ENCODE measurements around the gene ZNFX1. TPM values are rescaled to one million over a fixed set of nuclear protein-coding genes. Genes with fewer than 3 reads are reported as not detected.

ZNFX1 gene
- total and polyA plus RNA-seq, 12 donors, result 10.7 to 39.6 (median 27.0) TPM

DNA sequence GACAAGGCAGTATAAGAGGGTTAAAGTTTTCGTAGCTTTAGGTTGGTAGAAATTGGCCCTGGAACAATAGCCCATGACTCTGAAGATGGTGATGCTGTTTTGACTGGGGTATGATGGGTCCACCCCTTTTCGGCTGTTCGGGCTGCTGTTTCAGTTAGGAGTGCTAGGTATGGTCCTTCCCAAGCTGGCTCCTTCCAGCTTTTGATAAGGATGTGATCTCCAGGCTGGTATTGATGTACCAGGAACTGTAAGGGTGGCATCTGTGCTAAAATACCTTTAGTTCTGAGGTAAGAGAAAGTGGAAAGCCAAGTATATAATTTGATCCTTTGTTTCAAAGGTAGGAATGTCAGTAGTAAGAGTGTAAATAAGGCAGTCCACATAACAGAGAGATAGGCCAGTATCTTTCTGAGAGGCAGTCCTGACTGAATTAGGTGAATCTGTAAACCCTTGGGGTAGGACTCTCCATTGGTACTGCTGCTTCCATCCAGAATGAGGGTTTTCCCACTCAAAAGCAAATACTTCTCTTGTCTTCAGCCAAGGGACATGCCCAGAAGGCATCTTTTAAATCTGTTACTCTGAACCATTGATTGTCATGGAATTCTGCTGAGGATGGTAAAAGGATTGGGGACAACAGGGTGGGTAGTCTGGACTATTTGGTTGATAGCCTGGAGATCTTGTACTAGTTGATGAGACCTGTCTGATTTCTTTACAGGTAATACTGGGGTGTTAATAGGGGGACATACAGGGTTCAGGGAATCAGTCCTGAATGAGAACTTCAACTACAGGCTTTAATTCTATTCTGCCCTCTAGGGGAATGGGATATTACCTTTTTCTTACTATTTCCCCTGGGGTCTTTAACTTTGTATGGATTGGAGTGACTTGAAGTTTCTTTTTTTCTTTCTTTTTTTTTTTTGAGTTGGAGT is 6.1 kb upstream of the ZNFX1 start:
- peaks cover 0 to 36% (median 0%) of the 10 kb centered on the region in 3 donors for H3K9me3 ChIP-seq (replicated peaks in 1 of 3)
- no peak overlapping the region for H3K27ac ChIP-seq
- H3K4me3 ChIP-seq, result no peak overlapping the region
- H3K27me3 ChIP-seq, result no peaks in the 10 kb centered on the region
- peak in 1 of 7 donors; percentile 39 for DNase-seq
- intact Hi-C loops (cut with DNase I), result no loop called here
- peaks cover 0 to 88% of the 10 kb centered on the region in 2 donors for H3K36me3 ChIP-seq (replicated peaks in 1 of 2)
- WGBS, 4 donors, result 83 to 97% (median 91%) methylated on average over 3 of the region's 3 CpGs
- no peak for TF ChIP-seq POLR2A (IDR thresholded peaks at IDR 0.05)
- TF ChIP-seq, protein P1, sequence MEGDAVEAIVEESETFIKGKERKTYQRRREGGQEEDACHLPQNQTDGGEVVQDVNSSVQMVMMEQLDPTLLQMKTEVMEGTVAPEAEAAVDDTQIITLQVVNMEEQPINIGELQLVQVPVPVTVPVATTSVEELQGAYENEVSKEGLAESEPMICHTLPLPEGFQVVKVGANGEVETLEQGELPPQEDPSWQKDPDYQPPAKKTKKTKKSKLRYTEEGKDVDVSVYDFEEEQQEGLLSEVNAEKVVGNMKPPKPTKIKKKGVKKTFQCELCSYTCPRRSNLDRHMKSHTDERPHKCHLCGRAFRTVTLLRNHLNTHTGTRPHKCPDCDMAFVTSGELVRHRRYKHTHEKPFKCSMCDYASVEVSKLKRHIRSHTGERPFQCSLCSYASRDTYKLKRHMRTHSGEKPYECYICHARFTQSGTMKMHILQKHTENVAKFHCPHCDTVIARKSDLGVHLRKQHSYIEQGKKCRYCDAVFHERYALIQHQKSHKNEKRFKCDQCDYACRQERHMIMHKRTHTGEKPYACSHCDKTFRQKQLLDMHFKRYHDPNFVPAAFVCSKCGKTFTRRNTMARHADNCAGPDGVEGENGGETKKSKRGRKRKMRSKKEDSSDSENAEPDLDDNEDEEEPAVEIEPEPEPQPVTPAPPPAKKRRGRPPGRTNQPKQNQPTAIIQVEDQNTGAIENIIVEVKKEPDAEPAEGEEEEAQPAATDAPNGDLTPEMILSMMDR (IDR thresholded peaks at IDR 0.05), result no peak
- peaks cover 19 to 44% of the 10 kb centered on the region in 2 donors for H3K4me1 ChIP-seq (replicated peaks in 1 of 2)

DNA sequence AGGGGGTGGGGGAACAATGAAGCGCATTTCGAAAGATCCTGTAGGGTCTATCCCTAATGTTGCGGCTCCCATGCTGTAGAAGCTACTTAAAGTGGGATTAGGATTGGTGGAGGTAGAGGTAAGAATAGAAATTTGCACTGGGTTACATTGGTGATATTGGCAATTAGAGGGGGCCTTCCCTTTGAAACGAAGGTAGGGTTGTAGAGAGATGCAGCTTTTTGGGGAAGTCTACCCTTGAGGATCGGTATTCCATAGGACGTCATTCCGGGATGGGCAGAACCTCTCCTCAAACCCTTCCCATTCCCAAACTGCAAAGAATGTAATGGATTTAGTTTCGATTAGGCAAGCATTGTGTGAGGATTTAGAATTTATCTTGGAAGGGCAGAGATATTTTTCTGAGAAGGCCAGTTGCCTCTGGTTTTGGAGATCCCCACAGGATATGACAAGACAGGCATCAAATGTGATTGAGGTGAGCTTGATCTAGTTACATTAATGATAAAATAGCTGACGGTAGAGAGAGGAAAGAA is 5.4 kb upstream of the ZNFX1 start:
- no peak for DNase-seq
- Histone ChIP-seq H3K27ac (no peak overlapping the region), H3K36me3 (replicated peaks in 1 of 2) (peaks cover 0 to 81% of the 10 kb centered on the region in 2 donors), H3K4me3 (no peak overlapping the region), H3K27me3 (no peaks in the 10 kb centered on the region), H3K4me1 (replicated peaks in 1 of 2) (peaks cover 20 to 44% of the 10 kb centered on the region in 2 donors), H3K9me3 (replicated peaks in 1 of 3) (peaks cover 0 to 36% (median 0%) of the 10 kb centered on the region in 3 donors)
- WGBS, 4 donors, result 91 to 94% (median 93%) methylated on average over 9 of the region's 9 CpGs
- TF ChIP-seq, protein P1 (IDR thresholded peaks at IDR 0.05), result no peak
- TF ChIP-seq POLR2A (IDR thresholded peaks at IDR 0.05), result no peak
- intact Hi-C loops (cut with DNase I), result no loop called here

DNA sequence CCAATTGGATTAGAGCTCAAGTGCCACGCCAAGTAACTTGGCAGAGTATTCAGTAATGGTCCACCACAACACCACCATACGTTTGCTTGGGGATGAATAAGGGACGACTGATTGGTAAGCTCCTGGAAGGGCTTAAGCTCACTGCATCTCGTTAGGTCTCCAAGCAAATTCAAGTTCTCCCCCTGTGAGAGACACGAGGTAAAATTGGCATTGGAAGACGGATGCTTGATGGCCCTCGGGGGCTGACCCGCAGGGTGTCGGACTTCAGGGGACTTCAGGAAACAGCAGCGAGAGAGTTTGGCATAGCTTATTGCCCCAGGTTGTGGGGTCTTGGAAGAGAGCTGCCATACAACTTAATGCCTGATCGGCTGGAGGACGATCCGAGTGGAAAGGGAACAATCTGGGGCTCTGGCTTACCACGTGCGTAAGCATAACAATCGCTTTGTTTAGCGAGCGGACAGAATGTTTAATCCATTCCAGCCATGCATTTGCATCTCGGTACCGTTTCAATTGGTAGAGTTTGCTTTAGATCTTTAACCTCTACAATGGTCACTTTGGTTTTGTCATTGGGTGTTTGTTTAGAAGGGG is 4.8 kb upstream of the ZNFX1 start:
- Histone ChIP-seq H3K27me3 (no peaks in the 10 kb centered on the region), H3K4me1 (replicated peaks in 1 of 2) (peaks cover 18 to 42% of the 10 kb centered on the region in 2 donors), H3K27ac (no peak overlapping the region), H3K9me3 (replicated peaks in 1 of 3) (peaks cover 0 to 36% (median 0%) of the 10 kb centered on the region in 3 donors), H3K36me3 (replicated peaks in 1 of 2) (peaks cover 0 to 77% of the 10 kb centered on the region in 2 donors), H3K4me3 (no peak overlapping the region)
- intact Hi-C loops (cut with DNase I), result no loop called here
- 79 to 84% (median 82%) methylated on average over 20 of the region's 20 CpGs for WGBS, 4 donors
- TF ChIP-seq, protein P1 (IDR thresholded peaks at IDR 0.05), result no peak
- TF ChIP-seq POLR2A (IDR thresholded peaks at IDR 0.05), result no peak
- no peak for DNase-seq

DNA sequence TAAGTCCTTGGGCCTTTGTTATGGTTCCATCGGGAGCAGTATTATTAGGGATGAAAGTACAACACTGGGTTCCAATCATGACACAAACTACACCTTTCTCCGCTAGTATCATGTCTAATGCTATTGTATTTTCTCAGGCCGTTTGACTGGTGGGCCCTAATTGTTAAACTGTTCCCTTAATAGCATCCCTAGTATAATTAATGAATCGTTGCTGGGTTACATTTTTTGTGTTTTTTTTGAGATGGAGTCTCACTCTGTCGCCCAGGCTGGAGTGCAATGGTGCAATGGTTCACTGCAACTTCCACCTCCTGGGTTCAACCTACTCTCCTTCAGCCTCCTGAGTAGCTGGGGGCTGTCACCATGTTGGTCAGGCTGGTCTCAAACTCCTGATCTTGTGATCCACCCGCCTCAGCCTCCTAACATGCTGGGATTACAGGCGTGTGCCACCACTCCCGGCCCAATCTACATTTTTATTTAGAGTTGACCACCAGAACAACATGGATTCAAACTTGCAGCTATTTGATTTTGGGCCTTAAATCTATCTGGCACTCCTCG is 4.1 kb upstream of the ZNFX1 start:
- intact Hi-C loops (cut with DNase I), result no loop called here
- WGBS, 4 donors, result 79 to 91% (median 82%) methylated on average over 9 of the region's 9 CpGs
- H3K4me3 ChIP-seq, result no peak overlapping the region
- no peaks in the 10 kb centered on the region for H3K27me3 ChIP-seq
- no peak overlapping the region for H3K27ac ChIP-seq
- peaks cover 0 to 70% of the 10 kb centered on the region in 2 donors for H3K36me3 ChIP-seq (replicated peaks in 1 of 2)
- DNase-seq, result peak in 1 of 7 donors; percentile 43
- TF ChIP-seq, protein P1 (IDR thresholded peaks at IDR 0.05), result no peak
- TF ChIP-seq POLR2A (IDR thresholded peaks at IDR 0.05), result no peak
- peaks cover 15 to 37% of the 10 kb centered on the region in 2 donors for H3K4me1 ChIP-seq (replicated peaks in 1 of 2)
- peaks cover 0 to 32% (median 0%) of the 10 kb centered on the region in 3 donors for H3K9me3 ChIP-seq (replicated peaks in 1 of 3)
